Measurements from ENCODE around the gene BCL2L1. TPM values are rescaled to one million over a fixed set of nuclear protein-coding genes. Genes with fewer than 3 reads are reported as not detected.

Gene BCL2L1
- total RNA-seq, 1 experiment from 2014 or later, result 277 TPM

DNA sequence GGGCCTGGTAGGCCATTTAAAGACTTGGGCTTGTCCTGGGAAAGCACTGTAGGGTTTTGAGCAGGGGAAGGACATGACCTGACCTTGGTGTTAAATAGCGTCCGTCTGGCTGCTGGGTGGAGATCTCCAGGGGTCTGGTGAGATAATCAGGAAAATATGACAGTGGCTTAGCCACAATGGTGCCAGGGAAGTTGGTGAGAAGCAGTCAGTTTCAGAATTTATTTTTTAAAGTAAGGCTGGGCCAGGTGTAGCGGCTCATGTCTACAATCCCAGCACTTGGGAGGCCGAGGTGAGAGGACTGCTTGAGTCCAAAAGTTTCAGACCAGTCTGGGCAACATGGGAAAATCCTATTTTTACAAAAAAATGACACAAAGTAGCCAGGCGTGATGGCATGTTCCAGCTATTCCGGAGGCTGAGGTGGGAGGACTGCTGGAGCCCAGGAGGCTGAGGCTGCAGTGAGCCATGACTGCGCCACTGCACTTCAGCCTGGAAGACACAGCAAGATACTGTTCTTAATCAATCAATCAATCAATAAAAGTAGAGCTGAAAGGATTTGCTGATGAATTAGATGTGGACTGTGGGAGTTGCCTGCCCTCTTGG, 41.4 kb downstream of the BCL2L1 start:
- no peak overlapping the region for H3K27ac ChIP-seq (ENCODE audit: low read length)
- intact Hi-C loops (cut with micrococcal nuclease), result loop anchor here (2.0 kb wide), 1 partner anchor 32 kb away; no protein-coding TSS in a partner anchor
- H3K4me2 ChIP-seq (ENCODE audit: low read length), result no peak overlapping the region
- H3K79me2 ChIP-seq (ENCODE audit: low read length), result peaks cover 97% of the 10 kb centered on the region
- CTCF ChIA-PET, result no interaction called here
- no peak overlapping the region for H3K9ac ChIP-seq (ENCODE audit: low read length)
- H3K27me3 ChIP-seq (ENCODE audit: low read length), result no peaks in the 10 kb centered on the region
- peaks cover 84% of the 10 kb centered on the region for H3K36me3 ChIP-seq (ENCODE audit: low read depth, low read length)
- TF ChIP-seq CTCF (conservative IDR thresholded peaks at IDR 0.05; ENCODE audit: low read depth, low read length) (no peak), EZH2 (IDR thresholded peaks at IDR 0.05; ENCODE audit: low read length, unreplicated experiment) (no peak), EZH2phosphoT487 (IDR thresholded peaks at IDR 0.05; ENCODE audit: borderline replicate concordance, low read length) (no peak)
- ATAC-seq (no peak), DNase-seq (no peak)
- H2AFZ ChIP-seq (ENCODE audit: low read length), result no peak overlapping the region
- H3K9me3 ChIP-seq (ENCODE audit: low read length), result no peaks in the 10 kb centered on the region
- H4K20me1 ChIP-seq (ENCODE audit: low read length), result peaks cover 26% of the 10 kb centered on the region
- peaks cover 5% of the 10 kb centered on the region for H3F3A ChIP-seq (ENCODE audit: low read length, unreplicated experiment)
- no peaks in the 10 kb centered on the region for H3K9me2 ChIP-seq (replicated peaks; ENCODE audit: low read length)
- BruUV-seq (replicated peaks), result no TSS peak
- POLR2A ChIA-PET (ENCODE audit: unreplicated experiment), result no interaction called here
- peaks cover 7% of the 10 kb centered on the region for H3K4me1 ChIP-seq (ENCODE audit: insufficient read depth, low read length)
- no peak overlapping the region for H3K4me3 ChIP-seq (ENCODE audit: low read length)

DNA sequence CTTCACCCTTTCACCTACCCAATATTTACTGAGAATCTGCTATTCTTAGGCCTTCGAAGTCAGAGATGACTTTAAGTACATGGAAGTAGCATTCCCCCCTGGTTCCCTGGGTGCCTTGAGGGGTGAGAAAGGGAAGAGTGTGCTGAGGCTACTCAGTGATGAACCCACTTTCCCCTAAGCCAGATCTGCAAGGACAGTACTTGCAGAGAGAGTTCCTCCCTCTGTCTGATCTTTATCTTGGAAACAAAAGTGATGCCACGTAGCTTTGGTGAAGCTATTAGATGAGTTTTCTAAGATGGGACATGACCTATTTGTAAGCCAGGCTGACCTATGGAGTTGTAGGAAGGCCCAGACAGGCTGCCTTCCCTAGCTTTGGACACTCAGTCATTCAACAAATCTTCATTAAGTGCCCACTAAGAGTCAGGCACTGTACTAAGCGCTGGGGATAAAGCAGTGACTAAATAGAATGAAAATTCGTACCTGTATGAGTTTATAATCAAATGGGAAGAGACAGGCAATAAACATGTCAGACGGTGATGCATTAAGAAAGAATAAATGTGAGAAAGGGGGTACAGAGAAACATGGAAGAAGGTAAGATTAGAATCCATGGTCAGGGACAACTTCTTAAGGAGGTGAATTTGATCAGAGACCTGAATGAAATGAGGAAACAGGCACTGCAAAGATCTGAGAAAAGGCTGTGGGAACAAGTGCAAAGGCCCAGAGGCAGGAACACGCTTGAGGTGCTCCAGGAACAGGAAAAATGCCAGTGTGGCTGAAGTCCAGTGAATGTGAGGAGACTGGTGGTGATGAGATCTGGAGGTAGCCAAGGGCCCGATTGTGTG, 42.2 kb downstream of the BCL2L1 start:
- H3K79me2 ChIP-seq (ENCODE audit: low read length), result peaks cover 97% of the 10 kb centered on the region
- H3K9me3 ChIP-seq (ENCODE audit: low read length), result no peaks in the 10 kb centered on the region
- TF ChIP-seq CTCF (conservative IDR thresholded peaks at IDR 0.05; ENCODE audit: low read depth, low read length), result no peak
- TF ChIP-seq EZH2phosphoT487 (IDR thresholded peaks at IDR 0.05; ENCODE audit: borderline replicate concordance, low read length), result no peak
- TF ChIP-seq EZH2 (IDR thresholded peaks at IDR 0.05; ENCODE audit: low read length, unreplicated experiment), result no peak
- H3K27ac ChIP-seq (ENCODE audit: low read length), result no peak overlapping the region
- no peak overlapping the region for H3K4me3 ChIP-seq (ENCODE audit: low read length)
- ChIA-PET POLR2A (ENCODE audit: unreplicated experiment) (interaction anchor here (0.6 to 1.5 kb wide), 2 partner anchors 36 to 39 kb away, joined by 4 to 8 read pairs; no protein-coding TSS in a partner anchor), CTCF (interaction anchor here (0.6 kb wide), 1 partner anchor 47 kb away, joined by 3 read pairs; no protein-coding TSS in a partner anchor)
- peaks cover 81% of the 10 kb centered on the region for H3K36me3 ChIP-seq (ENCODE audit: low read depth, low read length)
- H3K27me3 ChIP-seq (ENCODE audit: low read length), result no peaks in the 10 kb centered on the region
- peaks cover 14% of the 10 kb centered on the region for H3K4me1 ChIP-seq (ENCODE audit: insufficient read depth, low read length)
- no peak overlapping the region for H3K4me2 ChIP-seq (ENCODE audit: low read length)
- H3F3A ChIP-seq (ENCODE audit: low read length, unreplicated experiment), result peaks cover 3% of the 10 kb centered on the region
- H4K20me1 ChIP-seq (ENCODE audit: low read length), result peaks cover 19% of the 10 kb centered on the region
- intact Hi-C loops (cut with micrococcal nuclease), result loop anchor here (2.0 kb wide), 1 partner anchor 32 kb away; no protein-coding TSS in a partner anchor
- no peak overlapping the region for H2AFZ ChIP-seq (ENCODE audit: low read length)
- no peak for ATAC-seq
- peak; percentile 1 for DNase-seq
- H3K9ac ChIP-seq (ENCODE audit: low read length), result no peak overlapping the region
- no TSS peak for BruUV-seq (replicated peaks)
- H3K9me2 ChIP-seq (replicated peaks; ENCODE audit: low read length), result no peaks in the 10 kb centered on the region

Measured in PC-3 (cell line).